ENCODE measurements around the gene MSRB3. TPM values are rescaled to one million over a fixed set of nuclear protein-coding genes. Genes with fewer than 3 reads are reported as not detected.
A peak's percentile ranks its signal among the peaks of the same experiment; 100 is the strongest.

Gene MSRB3
- total and polyA plus RNA-seq, 2 of the 4 experiments (the other 2 are of a cell fraction) = 31.7 to 35.7 TPM

- Histone ChIP-seq H3K4me1 (ENCODE audit: control insufficient read depth, insufficient read depth, low read length) (peaks cover 31% of the 10 kb centered on the region), H3K27ac (ENCODE audit: insufficient read depth, low read length) (no peak overlapping the region), H2AK5ac (ENCODE audit: low read depth, low read length) (peak overlapping the region; percentile 84), H4K5ac (ENCODE audit: low read depth, low read length) (no peak overlapping the region), H3K4ac (ENCODE audit: low read depth, low read length) (peak overlapping the region; percentile 34; the same call in 1 of the 2 replicates), H3K14ac (replicated peaks; ENCODE audit: low read depth, low read length) (no peak overlapping the region), H3K36me3 (ENCODE audit: control insufficient read depth, insufficient read depth, low read length) (no peaks in the 10 kb centered on the region), H2AK9ac (replicated peaks; ENCODE audit: low read depth, low read length, poor library complexity) (peak overlapping the region; percentile 2), H3K27me3 (ENCODE audit: control insufficient read depth, insufficient read depth, low read length) (no peaks in the 10 kb centered on the region), H3K9ac (ENCODE audit: low read depth, low read length) (no peak overlapping the region), H2AFZ (replicated peaks; ENCODE audit: low read length, poor library complexity) (peak overlapping the region; percentile 54), H3K4me3 (ENCODE audit: insufficient read depth, low read depth, low read length) (no peak overlapping the region), H3K9me1 (ENCODE audit: insufficient read depth, low read length) (peaks cover 20% of the 10 kb centered on the region), H4K20me1 (ENCODE audit: insufficient read depth, low read length) (no peaks in the 10 kb centered on the region), H4K8ac (ENCODE audit: low read depth in 2 of 2, low read length in 2 of 2) (0 out of 4 replicates have a peak overlapping the region, but pooled peaks of 1 of the 2 experiments have one; percentile 20), H2BK120ac (ENCODE audit: low read depth, low read length) (peak overlapping the region; percentile 92), H3K9me3 (ENCODE audit: control insufficient read depth, insufficient read depth, low read length) (no peaks in the 10 kb centered on the region), H2BK20ac (ENCODE audit: low read depth, low read length) (peak overlapping the region; percentile 59; the same call in 1 of the 2 replicates), H3K79me1 (ENCODE audit: low read depth in 1 of 2, low read length in 2 of 2) (peaks cover 0 to 7% of the 10 kb centered on the region in 2 experiments; a peak in 1 of 4 replicates), H3K4me2 (ENCODE audit: low read depth, low read length) (no peak overlapping the region), H3K18ac (ENCODE audit: low read depth, low read length) (no peak overlapping the region), H2BK5ac (ENCODE audit: low read depth, low read length, poor library complexity, severe bottlenecking) (no peak overlapping the region), H2BK15ac (ENCODE audit: low read depth, low read length) (peak overlapping the region; percentile 2; the same call in 2 of the 3 replicates), H4K91ac (ENCODE audit: insufficient read depth, low read depth, low read length) (peak overlapping the region; percentile 0; the same call in 1 of the 2 replicates), H3K23ac (ENCODE audit: low read depth, low read length) (no peak overlapping the region), H3K56ac (ENCODE audit: extremely low read depth, insufficient read depth, low read length) (no peak overlapping the region)
- peak; percentile 56 for DNase-seq
- TF ChIP-seq MAFK (IDR thresholded peaks at IDR 0.05; ENCODE audit: low read depth, low read length) (no peak), USF2 (IDR thresholded peaks at IDR 0.05; ENCODE audit: low read depth, low read length) (no peak), BHLHE40 (IDR thresholded peaks at IDR 0.05; ENCODE audit: low read depth, low read length) (no peak), MXI1 (IDR thresholded peaks at IDR 0.05; ENCODE audit: borderline replicate concordance, low read depth, low read length) (no peak), ELK1 (IDR thresholded peaks at IDR 0.05; ENCODE audit: borderline replicate concordance, low read depth, low read length) (no peak), CEBPB (IDR thresholded peaks at IDR 0.05; ENCODE audit: low read depth, low read length) (peak; percentile 87), NFE2L2 (IDR thresholded peaks at IDR 0.05; ENCODE audit: low read depth, low read length) (no peak)
- BruUV-seq (replicated peaks) = no TSS peak
- ATAC-seq (ENCODE audit: low read depth) = peak; percentile 10; the same call in 1 of the 2 replicates
- POLR2A ChIA-PET (ENCODE audit: unreplicated experiment) = no interaction called here
- dilution Hi-C loops (cut with HindIII; ENCODE audit: low sequenced_read_pairs, unreplicated experiment) = no loop called here
- intact Hi-C loops (cut with micrococcal nuclease) = no loop called here
- no CpG with 5 or more reads among the region's 2 CpGs for WGBS, 2 experiments (ENCODE audit: extremely low coverage in 2 of 2, insufficient read length in 1 of 2)
- in situ Hi-C loops (cut with MboI; ENCODE audit: low sequenced_read_pairs) = no loop called here
- CTCF ChIA-PET = no interaction called here
Measured at GRCh38 chr12:65496617-65497016, 218.1 kb downstream of the MSRB3 start.

Measured in IMR-90 (cell line).